HPDE6-E6E7 (cell line): ENCODE results near the gene RAPGEF2.
A peak's percentile ranks its signal among the peaks of the same experiment; 100 is the strongest.

Experiments
- DNase-seq: peaks from one replicate; pipeline ENCODE4 v3.0.0; 2011; ENCODE audit warnings: missing footprints; ENCODE audit errors: extremely low spot score

Gene RAPGEF2

GRCh38 chr4:159278399-159278798 is 175.5 kb downstream of the RAPGEF2 start:
- no peak for DNase-seq

GRCh38 chr4:159279084-159279483 is 176.2 kb downstream of the RAPGEF2 start:
- no peak for DNase-seq

DNA sequence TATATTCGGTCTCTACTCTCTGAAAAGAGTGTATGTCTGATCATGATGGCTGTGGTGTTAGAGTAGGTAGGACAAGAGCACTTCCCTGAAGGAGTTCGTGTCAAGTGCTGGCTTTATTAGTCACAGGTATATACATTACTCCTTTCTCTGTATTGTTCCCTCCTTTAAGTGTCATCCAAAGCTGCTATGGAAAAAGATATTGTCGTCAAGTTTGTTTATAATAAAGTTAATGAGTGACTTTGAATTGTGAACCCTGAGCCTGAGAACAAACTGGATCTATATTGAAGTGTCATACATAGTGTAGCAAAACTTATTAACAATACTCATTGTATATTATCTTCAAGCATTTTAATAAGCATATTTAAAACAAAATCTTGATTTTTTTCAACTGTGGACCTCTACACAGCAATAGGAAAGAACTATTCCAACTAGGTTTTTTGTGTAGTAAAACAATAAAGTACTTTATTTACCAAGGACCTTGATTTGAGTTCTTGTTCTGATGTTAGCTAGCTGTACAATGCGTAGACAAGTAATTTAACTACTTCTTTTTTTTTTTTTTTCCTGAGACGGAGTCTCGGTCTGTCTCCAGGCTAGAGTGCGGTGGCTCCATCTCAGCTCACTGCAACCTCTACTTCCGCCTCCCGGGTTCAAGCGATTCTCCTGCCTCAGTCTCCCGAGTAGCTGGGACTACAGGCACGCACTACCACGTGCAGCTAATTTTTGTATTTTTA is 177.7 kb downstream of the RAPGEF2 start:
- DNase-seq = no peak

DNA sequence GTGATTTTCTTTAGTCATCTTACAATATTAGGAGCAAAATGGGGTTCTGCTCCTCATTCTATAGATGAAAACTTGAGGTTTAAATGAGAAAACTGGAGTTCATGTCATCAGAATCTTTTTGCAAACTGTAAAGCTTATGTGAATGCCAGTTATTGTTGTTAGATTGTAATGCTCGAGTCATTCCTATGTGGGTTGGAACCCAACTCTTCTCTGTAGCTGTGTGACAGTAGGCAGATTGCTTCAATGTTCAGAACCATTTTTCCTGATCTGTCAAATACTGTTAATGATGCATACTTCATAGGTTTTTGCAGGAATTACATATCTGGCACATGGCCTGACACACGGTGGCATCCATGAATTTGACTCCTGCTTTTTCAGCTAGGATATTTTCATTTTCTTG is 178.9 kb downstream of the RAPGEF2 start:
- no peak for DNase-seq

- no peak for DNase-seq
Observed at GRCh38 chr4:159282329-159282728, 179.4 kb downstream of the RAPGEF2 start.

GRCh38 chr4:159282944-159283343 is 180.1 kb downstream of the RAPGEF2 start:
- no peak for DNase-seq

- DNase-seq = no peak
Observed at GRCh38 chr4:159283696-159284095, 180.8 kb downstream of the RAPGEF2 start.

GRCh38 chr4:159284113-159284512 is 181.2 kb downstream of the RAPGEF2 start:
- DNase-seq = no peak

- DNase-seq = no peak
Observed at GRCh38 chr4:159284733-159285132, 181.9 kb downstream of the RAPGEF2 start.

DNA sequence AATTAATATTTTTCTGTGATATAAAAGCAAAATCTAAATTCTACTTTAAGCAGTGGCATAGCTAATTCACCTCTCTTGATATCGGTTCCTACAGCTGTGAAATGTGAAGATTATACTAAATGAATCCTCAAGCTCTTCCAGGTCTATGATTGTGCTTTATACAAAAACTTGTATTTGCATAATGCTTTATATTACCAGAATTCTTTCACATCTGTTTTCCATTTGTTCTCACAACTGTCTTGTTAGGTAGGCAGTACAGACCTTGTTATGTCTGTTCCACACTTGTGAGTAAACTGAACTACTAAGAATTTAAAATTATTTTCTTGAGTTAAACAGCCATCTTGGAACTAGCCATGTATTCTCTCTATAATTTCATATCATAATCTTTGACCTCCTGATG is 184.9 kb downstream of the RAPGEF2 start:
- no peak for DNase-seq

DNA sequence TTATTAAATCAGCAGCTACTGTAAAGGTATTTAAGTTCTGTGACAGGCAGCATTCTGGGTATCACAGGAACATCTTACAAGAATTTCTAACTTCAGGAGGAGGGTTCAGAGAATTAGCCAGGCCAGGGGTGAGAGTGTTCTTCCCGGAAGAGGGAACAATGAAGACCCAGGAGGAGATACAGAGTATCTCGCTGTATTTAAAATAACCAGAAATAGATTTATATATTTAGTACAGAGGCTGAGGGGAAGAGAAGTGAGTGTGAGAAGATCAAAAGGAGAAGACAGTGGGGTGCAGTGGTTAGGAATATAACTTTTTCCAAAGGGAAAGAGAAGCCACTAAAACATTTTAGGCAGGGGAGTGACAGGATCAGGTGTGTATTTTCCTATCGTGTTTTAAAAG is 186.8 kb downstream of the RAPGEF2 start:
- no peak for DNase-seq

GRCh38 chr4:159290321-159291030 is 187.6 kb downstream of the RAPGEF2 start:
- DNase-seq = no peak

GRCh38 chr4:159291176-159291575 is 188.3 kb downstream of the RAPGEF2 start:
- DNase-seq = no peak

DNA sequence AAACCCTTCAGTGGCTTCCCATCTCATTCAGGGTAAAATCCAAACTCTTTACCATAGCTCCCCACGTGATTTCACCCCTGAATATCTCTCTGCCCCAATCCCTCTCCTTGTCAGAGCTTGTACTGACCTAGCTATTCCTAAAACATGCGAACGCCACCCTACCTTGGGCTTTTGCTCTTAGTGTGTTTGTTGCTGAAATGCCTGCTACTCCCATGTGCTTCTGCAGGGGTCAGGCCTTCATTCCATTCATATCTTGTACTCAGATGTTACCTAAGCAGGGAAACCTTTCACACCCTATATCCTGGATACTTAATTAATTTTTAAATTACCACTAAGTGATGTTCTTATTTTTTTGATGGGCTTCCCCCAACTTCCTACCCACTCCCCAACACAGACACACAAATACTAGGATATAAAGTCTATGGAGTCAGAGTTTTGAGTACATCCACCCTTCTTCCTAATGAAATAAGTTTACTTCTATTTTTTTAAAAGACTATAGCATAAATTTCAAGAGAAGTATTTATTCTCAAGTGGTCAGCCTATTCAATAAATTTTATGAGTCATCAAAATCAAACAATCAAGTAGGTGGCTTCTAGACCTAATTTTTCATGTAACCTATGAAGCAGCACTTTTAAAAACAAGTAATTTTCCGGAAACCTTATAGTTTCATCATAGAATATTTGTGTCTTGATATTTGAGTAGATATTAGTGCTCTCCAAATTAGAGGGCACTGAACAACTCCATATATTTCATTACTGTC is 189.4 kb downstream of the RAPGEF2 start:
- no peak for DNase-seq

GRCh38 chr4:159293811-159294515 is 191.1 kb downstream of the RAPGEF2 start:
- no peak for DNase-seq

- no peak for DNase-seq
Observed at GRCh38 chr4:159296061-159296460, 193.2 kb downstream of the RAPGEF2 start.

DNA sequence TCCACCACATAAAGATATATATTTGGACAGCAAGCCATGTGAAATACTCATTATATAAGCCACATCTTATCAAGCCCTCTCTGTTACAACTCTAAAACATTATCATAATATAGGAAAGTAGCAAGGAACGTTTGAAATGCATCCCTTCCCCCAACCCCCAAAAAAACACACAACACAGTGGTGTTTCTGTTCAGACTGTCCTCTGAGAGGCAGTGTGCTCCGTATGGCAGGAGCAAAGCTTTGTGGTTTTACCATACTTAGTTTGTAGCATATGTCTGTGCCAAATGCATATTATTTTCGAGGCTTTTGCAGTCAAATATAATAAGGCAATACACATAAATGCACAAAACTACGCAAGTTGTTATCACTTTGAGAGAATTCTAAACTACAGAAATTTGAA is 194.2 kb downstream of the RAPGEF2 start:
- no peak for DNase-seq

- DNase-seq = peak; percentile 43
Observed at GRCh38 chr4:159298502-159298901, 195.6 kb downstream of the RAPGEF2 start.

DNA sequence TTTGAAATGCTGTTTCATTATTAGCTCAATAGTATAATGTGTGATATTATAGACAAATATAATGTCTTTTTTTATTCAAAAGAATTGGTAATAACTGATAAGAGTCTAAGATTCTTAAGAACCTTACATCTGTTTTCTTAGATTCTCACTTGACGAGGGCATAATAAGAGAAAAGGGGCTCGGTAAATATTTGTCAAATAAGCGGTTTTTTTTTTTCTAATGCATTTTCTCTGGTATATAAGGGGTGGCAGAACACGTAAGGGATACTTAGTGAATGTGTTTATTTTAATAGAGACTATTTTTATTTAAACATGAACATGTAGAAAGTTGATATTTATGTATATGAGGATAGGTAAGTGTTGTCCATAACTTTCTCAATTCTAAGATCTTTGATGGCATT is 200.6 kb downstream of the RAPGEF2 start:
- DNase-seq = no peak

DNA sequence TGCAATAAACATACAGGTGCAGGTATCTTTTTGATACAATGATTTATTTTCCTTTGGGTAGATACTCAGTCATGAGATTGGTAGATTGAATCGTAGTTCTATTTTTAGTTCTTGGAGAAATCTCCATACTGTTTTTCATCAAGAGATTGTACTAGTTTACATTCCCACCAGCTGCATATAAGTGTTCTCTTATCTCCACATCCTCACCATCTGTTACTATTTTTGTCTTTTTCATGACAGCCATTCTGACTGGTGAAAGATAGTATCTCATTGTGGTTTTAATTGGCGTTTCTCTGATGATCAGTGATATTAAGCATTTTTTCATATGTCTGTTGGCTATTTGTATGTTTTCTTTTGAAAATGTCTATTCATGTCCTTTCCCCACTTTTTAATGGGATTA is 202.2 kb downstream of the RAPGEF2 start:
- DNase-seq = no peak

DNA sequence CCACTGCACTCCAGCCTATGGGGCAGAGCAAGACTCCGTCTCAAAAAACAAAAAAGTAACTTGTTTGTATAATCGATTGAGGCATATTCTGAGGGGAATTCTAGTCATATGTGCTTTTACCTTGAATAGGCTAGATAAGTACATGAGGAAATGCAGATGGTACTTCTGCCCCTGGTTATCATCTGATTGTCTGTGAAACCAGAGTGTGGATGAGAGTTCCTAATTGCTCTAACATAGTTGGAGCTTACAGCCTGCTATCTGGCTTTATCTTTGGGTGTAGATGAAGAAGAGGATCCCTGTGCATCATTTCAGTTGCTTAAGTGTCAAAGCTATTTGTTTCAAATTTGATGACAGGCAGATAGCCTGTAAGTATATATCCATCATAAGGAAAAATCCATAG is 205.1 kb downstream of the RAPGEF2 start:
- DNase-seq = no peak
